SK-N-SH (cell line): Measurements from ENCODE around the gene MAPK8IP1. TPM values are rescaled to one million over a fixed set of nuclear protein-coding genes. Genes with fewer than 3 reads are reported as not detected.

Experiments
- CTCF ChIA-PET: fragments of 300-600, 350-600 bp; formaldehyde crosslinking; extraction: SDS; loops from one replicate; lab custom pipeline; 2021; lab: Yijun Ruan, JAX
- POLR2A ChIA-PET: fragments of 350-600 bp; sonication (Branson Sonifier 250); formaldehyde crosslinking; extraction: SDS; loops from one replicate; lab custom pipeline; 2020; ENCODE audit warnings: antibody characterized with exemption, inconsistent platforms; lab: Yijun Ruan, JAX
- DNase-seq: peaks from one replicate; pipeline ENCODE4 v3.0.0; 2012
- H2AFZ ChIP-seq: fragments of 200-600 bp; sonication (generic); 2 replicates; pipeline ENCODE4 v1.8.1; 2016; ENCODE audit warnings: antibody characterized with exemption, mild to moderate bottlenecking, low read depth
- H3F3A ChIP-seq: fragments of 200-600 bp; sonication (generic); replicated peaks from 2 replicates; pipeline ENCODE3; 2016; ENCODE audit warnings: antibody characterized with exemption, mild to moderate bottlenecking; ENCODE audit not compliant: insufficient read depth
- H3K27ac ChIP-seq, 2 experiments: fragments of 200-500 bp in 1 of 2; fragments of 200-600 bp in 1 of 2; sonication (Bioruptor generic) in 1 of 2; sonication (generic), shearing (Covaris generic) in 1 of 2; 2 replicates each; pipeline versions ENCODE4 v1.5.1 to v1.6.1; 2014 to 2016; ENCODE audit warnings: low read depth in 2 of 2, inconsistent platforms in 1 of 2, low read length in 1 of 2, mild to moderate bottlenecking in 1 of 2, mixed read lengths in 1 of 2
- H3K27me3 ChIP-seq: fragments of 200-600 bp; sonication (generic), shearing (Covaris generic); 2 replicates; pipeline ENCODE4 v1.6.1; 2016; ENCODE audit warnings: mixed run types; ENCODE audit not compliant: insufficient read depth
- H3K36me3 ChIP-seq, 2 experiments: fragments of 200-500 bp in 1 of 2; fragments of 200-600 bp in 1 of 2; sonication (Bioruptor generic) in 1 of 2; sonication (generic) in 1 of 2; replicated peaks in 1 of 2; 2 replicates each; pipeline versions ENCODE3 to v1.5.1; 2014 to 2016; ENCODE audit warnings: low read length in 1 of 2, mild to moderate bottlenecking in 1 of 2; ENCODE audit not compliant: insufficient read depth in 2 of 2, control insufficient read depth in 1 of 2
- H3K4me1 ChIP-seq, 2 experiments: fragments of 200-500 bp in 1 of 2; fragments of 200-600 bp in 1 of 2; sonication (Bioruptor generic) in 1 of 2; sonication (generic), shearing (Covaris generic) in 1 of 2; 2 replicates each; pipeline versions ENCODE4 v1.5.1 to v1.6.1; 2014 to 2016; ENCODE audit warnings: low read depth in 1 of 2, low read length in 1 of 2, mixed run types in 1 of 2; ENCODE audit not compliant: insufficient read depth in 2 of 2, control insufficient read depth in 1 of 2
- H3K4me2 ChIP-seq: fragments of 200-600 bp; sonication (generic), shearing (Covaris generic); 2 replicates; pipeline ENCODE4 v1.6.1; 2017; ENCODE audit warnings: mixed run types
- H3K4me3 ChIP-seq, 2 experiments: fragments of 200-500 bp in 1 of 2; fragments of 200-600 bp in 1 of 2; sonication (Bioruptor generic) in 1 of 2; sonication (generic), shearing (Covaris generic) in 1 of 2; 2 replicates each; pipeline versions ENCODE4 v1.5.1 to v1.8.1; 2014 to 2016; ENCODE audit warnings: low read depth in 2 of 2, inconsistent platforms in 1 of 2, low read length in 1 of 2, mild to moderate bottlenecking in 1 of 2, mixed read lengths in 1 of 2, moderate library complexity in 1 of 2
- H3K79me2 ChIP-seq: fragments of 200-600 bp; sonication (generic); 2 replicates; pipeline ENCODE4 v1.8.1; 2017; ENCODE audit warnings: mild to moderate bottlenecking; ENCODE audit not compliant: insufficient read depth
- H3K9ac ChIP-seq: fragments of 200-600 bp; sonication (generic); 2 replicates; pipeline ENCODE4 v1.6.1; 2017; ENCODE audit warnings: mixed run types
- H3K9me2 ChIP-seq: fragments of 200-600 bp; sonication (generic); 2 replicates; pipeline ENCODE4 v1.6.1; 2017; ENCODE audit warnings: mixed run types
- H3K9me3 ChIP-seq: fragments of 200-600 bp; sonication (generic); 2 replicates; pipeline ENCODE4 v1.6.1; 2017; ENCODE audit warnings: mixed run types, mild to moderate bottlenecking, moderate library complexity
- H4K20me1 ChIP-seq: fragments of 200-600 bp; sonication (generic); 2 replicates; pipeline ENCODE4 v1.6.1; 2017; ENCODE audit warnings: mild to moderate bottlenecking, mixed run types; ENCODE audit not compliant: insufficient read depth
- CHD2 ChIP-seq: fragments of 150-350 bp; IDR thresholded peaks from 2 replicates; pipeline ENCODE4 v1.6.1; 2018; ENCODE audit warnings: low read length; ENCODE audit not compliant: partially characterized antibody
- EP300 ChIP-seq, 2 experiments: IDR thresholded peaks; 2 replicates each; pipeline versions ENCODE4 v1.4.0 to v1.6.1; 2012; ENCODE audit warnings: borderline replicate concordance in 1 of 2, low read depth in 1 of 2, low read length in 1 of 2
- FOSL2 ChIP-seq: IDR thresholded peaks from 2 replicates; pipeline ENCODE4 v1.4.0; 2012; ENCODE audit warnings: low read depth, mild to moderate bottlenecking, moderate library complexity, borderline replicate concordance
- GABPA ChIP-seq: IDR thresholded peaks from 2 replicates; pipeline ENCODE4 v1.4.0; 2012; ENCODE audit warnings: low read depth, mild to moderate bottlenecking
- GATA2 ChIP-seq: sonication (generic); formaldehyde crosslinking; IDR thresholded peaks from 2 replicates; pipeline ENCODE4 v1.5.0; 2020; ENCODE audit warnings: mild to moderate bottlenecking, missing genetic modification reagents
- NRF1 ChIP-seq: IDR thresholded peaks from 2 replicates; pipeline ENCODE4 v1.6.1; 2012; ENCODE audit warnings: low read depth, mild to moderate bottlenecking, low read length
- RXRA ChIP-seq: IDR thresholded peaks from 2 replicates; pipeline ENCODE4 v1.4.0; 2012; ENCODE audit warnings: low read depth, mild to moderate bottlenecking, borderline replicate concordance
- WGBS: methylation state at CpG from one replicate; pipeline ENCODE4 v1.1.6; 2017; ENCODE audit warnings: low lambda C conversion rate; 5-methylcytosine and 5-hydroxymethylcytosine counted together
- polyA plus RNA-seq, 3 experiments: library from polyadenylated mRNA; depleted of rRNA; stranded (reverse); fragments of >200 nt; gene quantifications; 2 replicates each; pipeline ENCODE4 v1.2.3, GENCODE V29; 2012
- TF ChIP-seq, protein P1 (sequence below): IDR thresholded peaks from 2 replicates; pipeline ENCODE4 v1.4.0; 2012; ENCODE audit warnings: low read depth, borderline replicate concordance
- TF ChIP-seq, protein P2 (sequence below): IDR thresholded peaks from 2 replicates; pipeline ENCODE4 v1.6.1; 2012; ENCODE audit warnings: mild to moderate bottlenecking, low read depth, low read length, moderate library complexity
- TF ChIP-seq, protein P3 (sequence below): IDR thresholded peaks from 2 replicates; pipeline ENCODE4 v1.4.0; 2012; ENCODE audit warnings: low read depth, borderline replicate concordance
- TF ChIP-seq, protein P4 (sequence below): fragments of 200-600 bp; sonication (generic); IDR thresholded peaks from 2 replicates; pipeline ENCODE4 v1.6.1; 2017; ENCODE audit warnings: antibody characterized with exemption, mild to moderate bottlenecking, moderate library complexity

Gene MAPK8IP1
- polyA plus RNA-seq, 1 of the 3 experiments (the other 2 are of a cell fraction) = 12.5 TPM

DNA sequence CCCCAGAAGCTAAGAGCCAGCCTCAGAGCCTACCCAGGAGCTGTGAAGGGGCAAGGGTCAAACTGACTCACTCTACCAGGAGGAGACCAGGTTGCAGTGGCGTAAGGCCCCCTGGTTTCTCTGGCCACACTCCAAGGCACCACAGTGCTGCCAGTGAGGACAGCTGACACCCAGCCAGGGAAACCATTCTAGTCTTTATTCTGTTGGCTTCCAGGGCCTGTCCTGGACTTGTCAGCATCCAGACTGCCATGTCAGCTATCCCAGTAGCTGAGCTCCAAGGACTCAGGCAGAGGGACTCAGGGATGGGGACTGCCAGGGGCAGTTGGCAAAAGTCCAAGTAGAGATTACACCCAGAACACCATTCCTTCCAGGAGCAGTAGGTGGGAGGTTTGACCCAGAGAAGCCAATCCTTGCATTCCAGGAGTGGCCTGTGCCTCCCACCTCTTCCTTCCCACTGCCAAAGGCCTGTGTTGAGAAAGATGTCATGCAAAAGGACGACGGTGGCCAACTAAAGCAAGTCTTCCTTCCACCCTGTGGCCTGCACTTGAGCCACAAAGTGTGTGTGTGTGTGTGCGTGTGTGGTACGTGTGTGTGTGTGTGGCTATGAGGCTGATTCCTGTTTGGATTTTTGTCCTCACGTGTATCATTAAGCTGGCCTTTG lies 3.6 kb upstream of the MAPK8IP1 start (continued):
- TF ChIP-seq, protein P1, sequence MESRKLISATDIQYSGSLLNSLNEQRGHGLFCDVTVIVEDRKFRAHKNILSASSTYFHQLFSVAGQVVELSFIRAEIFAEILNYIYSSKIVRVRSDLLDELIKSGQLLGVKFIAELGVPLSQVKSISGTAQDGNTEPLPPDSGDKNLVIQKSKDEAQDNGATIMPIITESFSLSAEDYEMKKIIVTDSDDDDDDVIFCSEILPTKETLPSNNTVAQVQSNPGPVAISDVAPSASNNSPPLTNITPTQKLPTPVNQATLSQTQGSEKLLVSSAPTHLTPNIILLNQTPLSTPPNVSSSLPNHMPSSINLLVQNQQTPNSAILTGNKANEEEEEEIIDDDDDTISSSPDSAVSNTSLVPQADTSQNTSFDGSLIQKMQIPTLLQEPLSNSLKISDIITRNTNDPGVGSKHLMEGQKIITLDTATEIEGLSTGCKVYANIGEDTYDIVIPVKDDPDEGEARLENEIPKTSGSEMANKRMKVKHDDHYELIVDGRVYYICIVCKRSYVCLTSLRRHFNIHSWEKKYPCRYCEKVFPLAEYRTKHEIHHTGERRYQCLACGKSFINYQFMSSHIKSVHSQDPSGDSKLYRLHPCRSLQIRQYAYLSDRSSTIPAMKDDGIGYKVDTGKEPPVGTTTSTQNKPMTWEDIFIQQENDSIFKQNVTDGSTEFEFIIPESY = no peak

DNA sequence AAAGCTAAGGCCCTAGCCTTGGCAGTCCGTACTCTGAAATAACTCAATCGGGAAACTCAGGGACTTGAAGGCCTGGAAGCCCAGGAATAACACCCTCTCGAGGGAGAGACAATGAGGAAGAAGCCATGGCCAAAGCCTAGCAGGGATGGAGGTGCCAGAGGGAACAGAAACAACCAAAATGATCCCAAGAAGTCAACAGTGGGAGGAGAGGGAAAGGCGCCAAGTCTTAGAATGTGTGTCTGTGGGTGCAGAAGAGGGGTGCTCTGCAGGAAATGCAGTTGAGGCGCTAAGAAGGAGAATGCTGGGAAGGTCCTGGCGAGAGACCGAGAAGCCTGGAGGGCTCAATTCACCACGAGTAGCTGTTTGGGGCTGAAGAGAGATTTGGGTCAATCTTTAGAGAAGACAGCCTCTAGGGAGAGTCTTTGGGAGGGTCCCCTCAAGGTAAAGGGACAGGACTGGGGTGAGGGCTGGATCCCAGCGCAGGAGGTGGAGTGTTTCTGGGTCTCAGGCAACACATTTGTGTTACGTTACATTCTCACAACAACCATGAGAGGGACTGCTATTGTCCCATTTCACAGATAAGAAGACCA lies 760 bp upstream of the MAPK8IP1 start:
- CTCF ChIA-PET = interaction anchor here (1.0 kb wide), 2 partner anchors 12 to 42 kb away, joined by 5 read pairs; no protein-coding TSS in a partner anchor
- H2AFZ ChIP-seq = no peak overlapping the region
- TF ChIP-seq CHD2 = no peak
- POLR2A ChIA-PET = interaction anchor here (1.0 kb wide), 1 partner anchor 14 kb away, joined by 3 read pairs; no protein-coding TSS in a partner anchor
- peak overlapping the region in 1 of 2 experiments; percentile 67; a peak in 1 of 4 replicates for H3K4me3 ChIP-seq
- H3K9me3 ChIP-seq = no peaks in the 10 kb centered on the region
- H3K9ac ChIP-seq = no peak overlapping the region
- peaks cover 0 to 7% of the 10 kb centered on the region in 2 experiments for H3K36me3 ChIP-seq
- peaks cover 24% of the 10 kb centered on the region for H4K20me1 ChIP-seq
- H3K4me1 ChIP-seq = peaks cover 18 to 62% of the 10 kb centered on the region in 2 experiments
- H3K27ac ChIP-seq = peak overlapping the region in 1 of 2 experiments; percentile 56; a peak in 1 of 4 replicates
- no peaks in the 10 kb centered on the region for H3K9me2 ChIP-seq
- peaks cover 8% of the 10 kb centered on the region for H3F3A ChIP-seq
- H3K79me2 ChIP-seq = no peaks in the 10 kb centered on the region
- no peak overlapping the region for H3K4me2 ChIP-seq
- DNase-seq = no peak
- WGBS = 86% methylated on average over 10 of the region's 10 CpGs
- H3K27me3 ChIP-seq = no peaks in the 10 kb centered on the region

DNA sequence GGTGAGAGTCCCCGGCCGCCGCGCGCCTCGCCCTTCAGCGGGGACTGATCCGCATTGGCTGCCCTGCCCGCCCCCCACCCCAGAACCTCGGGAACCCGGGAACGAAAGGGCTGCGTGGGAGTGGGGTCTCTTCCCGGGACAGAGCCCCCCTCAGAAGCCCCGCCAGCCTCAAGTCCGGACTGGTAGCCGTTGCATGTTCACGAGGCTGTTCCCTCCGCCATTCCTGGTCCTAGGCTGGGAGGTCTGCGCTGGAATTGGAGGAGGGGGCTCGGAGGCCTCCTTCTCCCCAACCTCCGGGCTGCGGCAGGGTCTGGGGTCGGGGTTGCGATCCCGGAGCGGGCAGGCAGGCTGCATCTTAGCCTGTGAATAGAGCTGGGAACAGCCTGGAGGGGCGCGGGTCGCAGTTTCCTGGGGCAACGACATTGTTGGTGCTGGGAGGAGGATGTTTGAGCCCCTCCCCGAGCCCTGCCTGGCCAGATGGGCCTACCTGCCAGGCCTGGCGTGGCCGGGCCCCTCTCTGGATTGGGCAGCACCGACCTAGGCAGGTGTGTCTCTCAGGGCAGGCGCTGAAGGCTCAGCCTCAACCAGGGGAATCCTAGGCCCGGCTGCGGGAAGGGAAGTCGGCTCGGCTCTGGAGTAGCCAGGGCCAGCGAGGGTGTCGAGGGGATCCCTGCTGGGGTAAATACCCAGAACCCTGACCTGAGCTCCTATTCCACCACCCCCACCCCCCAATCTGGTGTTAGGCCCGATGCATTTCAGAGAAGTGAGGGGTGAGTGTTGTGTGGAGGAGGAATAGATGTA lies 670 bp downstream of the MAPK8IP1 start:
- ChIA-PET CTCF (interaction anchor here (0.9 to 3.8 kb wide), 3 partner anchors 13 to 79 kb away, joined by 3 to 25 read pairs (median 3); no protein-coding TSS in a partner anchor), POLR2A (interaction anchor here (0.9 kb wide), 1 partner anchor 32 kb away, joined by 3 read pairs; no protein-coding TSS in a partner anchor)
- peak; percentile 78 for DNase-seq
- TF ChIP-seq NRF1 = no peak
- TF ChIP-seq EP300 (IDR thresholded peaks at IDR 0.05; ENCODE audit: borderline replicate concordance in 1 of 2, low read depth in 1 of 2, low read length in 1 of 2) = no peak
- TF ChIP-seq GATA2 (CRISPR knock-in tag) = no peak
- TF ChIP-seq GABPA = no peak
- TF ChIP-seq RXRA = no peak
- TF ChIP-seq, protein P2, sequence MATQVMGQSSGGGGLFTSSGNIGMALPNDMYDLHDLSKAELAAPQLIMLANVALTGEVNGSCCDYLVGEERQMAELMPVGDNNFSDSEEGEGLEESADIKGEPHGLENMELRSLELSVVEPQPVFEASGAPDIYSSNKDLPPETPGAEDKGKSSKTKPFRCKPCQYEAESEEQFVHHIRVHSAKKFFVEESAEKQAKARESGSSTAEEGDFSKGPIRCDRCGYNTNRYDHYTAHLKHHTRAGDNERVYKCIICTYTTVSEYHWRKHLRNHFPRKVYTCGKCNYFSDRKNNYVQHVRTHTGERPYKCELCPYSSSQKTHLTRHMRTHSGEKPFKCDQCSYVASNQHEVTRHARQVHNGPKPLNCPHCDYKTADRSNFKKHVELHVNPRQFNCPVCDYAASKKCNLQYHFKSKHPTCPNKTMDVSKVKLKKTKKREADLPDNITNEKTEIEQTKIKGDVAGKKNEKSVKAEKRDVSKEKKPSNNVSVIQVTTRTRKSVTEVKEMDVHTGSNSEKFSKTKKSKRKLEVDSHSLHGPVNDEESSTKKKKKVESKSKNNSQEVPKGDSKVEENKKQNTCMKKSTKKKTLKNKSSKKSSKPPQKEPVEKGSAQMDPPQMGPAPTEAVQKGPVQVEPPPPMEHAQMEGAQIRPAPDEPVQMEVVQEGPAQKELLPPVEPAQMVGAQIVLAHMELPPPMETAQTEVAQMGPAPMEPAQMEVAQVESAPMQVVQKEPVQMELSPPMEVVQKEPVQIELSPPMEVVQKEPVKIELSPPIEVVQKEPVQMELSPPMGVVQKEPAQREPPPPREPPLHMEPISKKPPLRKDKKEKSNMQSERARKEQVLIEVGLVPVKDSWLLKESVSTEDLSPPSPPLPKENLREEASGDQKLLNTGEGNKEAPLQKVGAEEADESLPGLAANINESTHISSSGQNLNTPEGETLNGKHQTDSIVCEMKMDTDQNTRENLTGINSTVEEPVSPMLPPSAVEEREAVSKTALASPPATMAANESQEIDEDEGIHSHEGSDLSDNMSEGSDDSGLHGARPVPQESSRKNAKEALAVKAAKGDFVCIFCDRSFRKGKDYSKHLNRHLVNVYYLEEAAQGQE = no peak
- TF ChIP-seq FOSL2 = no peak
- TF ChIP-seq, protein P3, sequence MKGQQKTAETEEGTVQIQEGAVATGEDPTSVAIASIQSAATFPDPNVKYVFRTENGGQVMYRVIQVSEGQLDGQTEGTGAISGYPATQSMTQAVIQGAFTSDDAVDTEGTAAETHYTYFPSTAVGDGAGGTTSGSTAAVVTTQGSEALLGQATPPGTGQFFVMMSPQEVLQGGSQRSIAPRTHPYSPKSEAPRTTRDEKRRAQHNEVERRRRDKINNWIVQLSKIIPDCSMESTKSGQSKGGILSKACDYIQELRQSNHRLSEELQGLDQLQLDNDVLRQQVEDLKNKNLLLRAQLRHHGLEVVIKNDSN = no peak
- TF ChIP-seq, protein P4, sequence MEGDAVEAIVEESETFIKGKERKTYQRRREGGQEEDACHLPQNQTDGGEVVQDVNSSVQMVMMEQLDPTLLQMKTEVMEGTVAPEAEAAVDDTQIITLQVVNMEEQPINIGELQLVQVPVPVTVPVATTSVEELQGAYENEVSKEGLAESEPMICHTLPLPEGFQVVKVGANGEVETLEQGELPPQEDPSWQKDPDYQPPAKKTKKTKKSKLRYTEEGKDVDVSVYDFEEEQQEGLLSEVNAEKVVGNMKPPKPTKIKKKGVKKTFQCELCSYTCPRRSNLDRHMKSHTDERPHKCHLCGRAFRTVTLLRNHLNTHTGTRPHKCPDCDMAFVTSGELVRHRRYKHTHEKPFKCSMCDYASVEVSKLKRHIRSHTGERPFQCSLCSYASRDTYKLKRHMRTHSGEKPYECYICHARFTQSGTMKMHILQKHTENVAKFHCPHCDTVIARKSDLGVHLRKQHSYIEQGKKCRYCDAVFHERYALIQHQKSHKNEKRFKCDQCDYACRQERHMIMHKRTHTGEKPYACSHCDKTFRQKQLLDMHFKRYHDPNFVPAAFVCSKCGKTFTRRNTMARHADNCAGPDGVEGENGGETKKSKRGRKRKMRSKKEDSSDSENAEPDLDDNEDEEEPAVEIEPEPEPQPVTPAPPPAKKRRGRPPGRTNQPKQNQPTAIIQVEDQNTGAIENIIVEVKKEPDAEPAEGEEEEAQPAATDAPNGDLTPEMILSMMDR = no peak

More for the DNA sequence above, 670 bp downstream of the MAPK8IP1 start:
- H3K27me3 ChIP-seq = no peaks in the 10 kb centered on the region
- peak overlapping the region; percentile 93 for H3K4me2 ChIP-seq
- no peaks in the 10 kb centered on the region for H3K9me3 ChIP-seq
- H3K4me1 ChIP-seq = peaks cover 3 to 48% of the 10 kb centered on the region in 2 experiments
- WGBS = 14% methylated on average over 12 of the region's 43 CpGs
- H3F3A ChIP-seq = no peaks in the 10 kb centered on the region
- 0 out of 2 replicates have a peak overlapping the region, but pooled peaks have one; percentile 16 for H2AFZ ChIP-seq
- H3K9ac ChIP-seq = 0 out of 2 replicates have a peak overlapping the region, but pooled peaks have one; percentile 14
- peaks cover 0 to 4% of the 10 kb centered on the region in 2 experiments for H3K36me3 ChIP-seq
- H3K4me3 ChIP-seq = peak overlapping the region; percentile 66 to 67
- H3K27ac ChIP-seq = peak overlapping the region in 1 of 2 experiments; percentile 63; a peak in 1 of 4 replicates
- H3K79me2 ChIP-seq = no peaks in the 10 kb centered on the region
- H4K20me1 ChIP-seq = peaks cover 16% of the 10 kb centered on the region
- H3K9me2 ChIP-seq = no peaks in the 10 kb centered on the region
